Hepatocyte (in vitro differentiated cells): ENCODE results near the gene MAST2. TPM values are rescaled to one million over a fixed set of nuclear protein-coding genes. Genes with fewer than 3 reads are reported as not detected.
"Not testable (repeated sequence)": the region's sequence is repeated elsewhere in the genome, so short reads cannot be mapped to it uniquely, and the experiment has no call there.

Experiments used
- DNase-seq: peaks from one replicate; pipeline ENCODE4 v3.0.0-alpha.2; 2016; ENCODE audit warnings: low spot score
- H2AFZ ChIP-seq: fragments of 200-600 bp; sonication (generic); 2 replicates; pipeline ENCODE4 v1.6.0; 2016; ENCODE audit warnings: antibody characterized with exemption, mild to moderate bottlenecking
- H3K27ac ChIP-seq: fragments of 200-600 bp; sonication (generic); 2 replicates; pipeline ENCODE4 v1.5.1; 2016; ENCODE audit warnings: mild to moderate bottlenecking
- H3K27me3 ChIP-seq: fragments of 200-600 bp; sonication (generic); 2 replicates; pipeline ENCODE4 v1.6.1; 2016
- H3K36me3 ChIP-seq: fragments of 200-600 bp; sonication (generic); replicated peaks from 2 replicates; pipeline ENCODE4 v1.5.1; 2016; ENCODE audit warnings: low read depth; ENCODE audit not compliant: insufficient read depth
- H3K4me1 ChIP-seq: fragments of 200-600 bp; sonication (generic); 2 replicates; pipeline ENCODE4 v1.5.1; 2016; ENCODE audit warnings: mild to moderate bottlenecking, moderate library complexity; ENCODE audit not compliant: insufficient read depth
- H3K4me2 ChIP-seq: fragments of 200-600 bp; sonication (generic); 2 replicates; pipeline ENCODE4 v1.6.0; 2016
- H3K4me3 ChIP-seq: fragments of 200-600 bp; sonication (generic); 2 replicates; pipeline ENCODE4 v1.5.1; 2016; ENCODE audit warnings: mild to moderate bottlenecking
- H3K79me2 ChIP-seq: fragments of 200-600 bp; sonication (generic); 2 replicates; pipeline ENCODE4 v1.6.0; 2017; ENCODE audit warnings: mild to moderate bottlenecking
- H3K9me2 ChIP-seq: fragments of 200-600 bp; sonication (generic); replicated peaks from 2 replicates; pipeline ENCODE4 v1.6.0; 2017; ENCODE audit warnings: mild to moderate bottlenecking; ENCODE audit not compliant: insufficient read depth
- H3K9me3 ChIP-seq: fragments of 200-600 bp; sonication (generic); 2 replicates; pipeline ENCODE4 v1.5.1; 2016; ENCODE audit warnings: low read depth, mild to moderate bottlenecking
- H4K20me1 ChIP-seq: fragments of 200-600 bp; sonication (generic); 2 replicates; pipeline ENCODE4 v1.6.0; 2016; ENCODE audit warnings: mild to moderate bottlenecking; ENCODE audit not compliant: insufficient read depth, poor library complexity, severe bottlenecking
- CTCF ChIP-seq: fragments of 200-600 bp; sonication (generic); IDR thresholded peaks from 2 replicates; pipeline ENCODE4 v1.5.1; 2016; ENCODE audit warnings: antibody characterized with exemption, mild to moderate bottlenecking; ENCODE audit not compliant: poor library complexity
- EZH2 ChIP-seq: fragments of 200-600 bp; sonication (generic); IDR thresholded peaks from 2 replicates; pipeline ENCODE4 v1.6.1; 2016; ENCODE audit warnings: antibody characterized with exemption, mild to moderate bottlenecking, borderline replicate concordance
- EZH2phosphoT487 ChIP-seq: fragments of 200-600 bp; sonication (generic); IDR thresholded peaks from one replicate; pipeline ENCODE4 v1.6.1; 2018; ENCODE audit warnings: antibody characterized with exemption, mild to moderate bottlenecking, low read depth, moderate library complexity; ENCODE audit not compliant: unreplicated experiment, severe bottlenecking
- WGBS: methylation state at CpG from one replicate; pipeline ENCODE4 v1.1.6; 2016; ENCODE audit warnings: low lambda C conversion rate; ENCODE audit errors: missing lambda C conversion rate; 5-methylcytosine and 5-hydroxymethylcytosine counted together
- polyA plus RNA-seq: library from polyadenylated mRNA; unstranded; fragments of >200 nt; fragmentation: Nextera tagmentation; extraction: Ambion mirVana; gene quantifications from 2 replicates; pipeline ENCODE4 v1.2.1, GENCODE V29; 2016
- total RNA-seq: library from RNA; depleted of rRNA; stranded (reverse); fragments of >200 nt; gene quantifications from 2 replicates; pipeline ENCODE4 v1.2.3, GENCODE V29; 2014

MAST2 gene
- total and polyA plus RNA-seq, 2 experiments from 2014 or later = 25.8 to 33.5 TPM

- TF ChIP-seq EZH2phosphoT487 (no peak), CTCF (no peak), EZH2 (no peak)
- WGBS = 100% methylated on average over 1 of the region's 1 CpG
- H3K36me3 ChIP-seq = no peaks in the 10 kb centered on the region
- H3K27me3 ChIP-seq = no peaks in the 10 kb centered on the region
- H3K27ac ChIP-seq = no peak overlapping the region
- peaks cover 23% of the 10 kb centered on the region for H3K79me2 ChIP-seq
- H4K20me1 ChIP-seq = no peaks in the 10 kb centered on the region
- H2AFZ ChIP-seq = no peak overlapping the region
- no peaks in the 10 kb centered on the region for H3K9me3 ChIP-seq
- H3K9me2 ChIP-seq = no peaks in the 10 kb centered on the region
- H3K4me1 ChIP-seq = no peaks in the 10 kb centered on the region
- no peak overlapping the region for H3K4me2 ChIP-seq
- H3K4me3 ChIP-seq = no peak overlapping the region
- DNase-seq = no peak
These were observed 39.4 kb downstream of the MAST2 start for GRCh38 chr1:45842786-45843185.

- Histone ChIP-seq H3K4me3 (no peak overlapping the region), H3K9me2 (no peaks in the 10 kb centered on the region), H3K27ac (no peak overlapping the region), H2AFZ (no peak overlapping the region), H4K20me1 (no peaks in the 10 kb centered on the region), H3K27me3 (no peaks in the 10 kb centered on the region), H3K4me1 (no peaks in the 10 kb centered on the region), H3K79me2 (peaks cover 23% of the 10 kb centered on the region), H3K9me3 (no peaks in the 10 kb centered on the region), H3K4me2 (peak overlapping the region; percentile 18), H3K36me3 (no peaks in the 10 kb centered on the region)
- TF ChIP-seq EZH2 = no peak
- peak; percentile 41 for TF ChIP-seq CTCF
- DNase-seq = no peak
These were observed 40.1 kb downstream of the MAST2 start for GRCh38 chr1:45843474-45843905.

GRCh38 chr1:45844000-45844399, 40.6 kb downstream of the MAST2 start:
- not testable (repeated sequence) for H3K9me3 ChIP-seq, H2AFZ ChIP-seq, H4K20me1 ChIP-seq, H3K4me2 ChIP-seq, H3K27me3 ChIP-seq, H3K4me3 ChIP-seq, DNase-seq, H3K4me1 ChIP-seq, H3K36me3 ChIP-seq, H3K27ac ChIP-seq, H3K9me2 ChIP-seq
- 93% methylated on average over 4 of the region's 4 CpGs for WGBS
- H3K79me2 ChIP-seq = peaks cover 23% of the 10 kb centered on the region

GRCh38 chr1:45846931-45847330, 43.5 kb downstream of the MAST2 start:
- Histone ChIP-seq H3K4me3 (no peak overlapping the region), H2AFZ (no peak overlapping the region), H3K36me3 (no peaks in the 10 kb centered on the region), H3K79me2 (peaks cover 40% of the 10 kb centered on the region), H3K4me1 (no peaks in the 10 kb centered on the region), H3K4me2 (no peak overlapping the region), H3K27me3 (no peaks in the 10 kb centered on the region), H4K20me1 (no peaks in the 10 kb centered on the region), H3K9me2 (no peaks in the 10 kb centered on the region), H3K27ac (no peak overlapping the region), H3K9me3 (no peaks in the 10 kb centered on the region)
- no peak for TF ChIP-seq CTCF
- no peak for TF ChIP-seq EZH2
- no peak for TF ChIP-seq EZH2phosphoT487
- 82% methylated on average over 3 of the region's 3 CpGs for WGBS
- no peak for DNase-seq
